HFF-Myc (cell line): ENCODE results near the gene SEZ6L.

Source experiments
- DNase-seq: peaks from one replicate; pipeline ENCODE4 v3.0.0-alpha.2; 2011; ENCODE audit warnings: low read depth; ENCODE audit errors: extremely low read depth
- H3K4me3 ChIP-seq: replicated peaks from 2 replicates; pipeline ENCODE4 v1.5.1; 2011; ENCODE audit warnings: low read depth, mild to moderate bottlenecking, control low read depth, low read length
- CTCF ChIP-seq: IDR thresholded peaks from 2 replicates; pipeline ENCODE4 v1.5.1; 2012; ENCODE audit warnings: mild to moderate bottlenecking, low read depth, low read length, control low read depth; ENCODE audit errors: missing control alignments

Gene SEZ6L

GRCh38 chr22:26364066-26365015, 195.1 kb downstream of the SEZ6L start:
- DNase-seq, result peak; percentile 66
- no peak overlapping the region for H3K4me3 ChIP-seq
- peak; percentile 71 for TF ChIP-seq CTCF

GRCh38 chr22:26367402-26368245, 198.4 kb downstream of the SEZ6L start:
- TF ChIP-seq CTCF, result peak; percentile 78
- H3K4me3 ChIP-seq, result no peak overlapping the region
- no peak for DNase-seq

GRCh38 chr22:26372890-26373289, 203.6 kb downstream of the SEZ6L start:
- no peak for TF ChIP-seq CTCF
- H3K4me3 ChIP-seq, result no peak overlapping the region
- no peak for DNase-seq

- no peak for DNase-seq
- H3K4me3 ChIP-seq, result no peak overlapping the region
- no peak for TF ChIP-seq CTCF
These were observed 205.2 kb downstream of the SEZ6L start for GRCh38 chr22:26374391-26375026.

GRCh38 chr22:26377170-26377830, 208.0 kb downstream of the SEZ6L start:
- peak; percentile 24 for TF ChIP-seq CTCF
- H3K4me3 ChIP-seq, result no peak overlapping the region
- no peak for DNase-seq
